ENCODE measurements around the gene DAAM1.

GRCh38 chr14:59199614-59200013 is 11.1 kb downstream of the DAAM1 start:
- TF ChIP-seq CTCF (IDR thresholded peaks at IDR 0.05; ENCODE audit: borderline replicate concordance, extremely low read depth, low read length, poor library complexity, severe bottlenecking) (no peak), EZH2 (IDR thresholded peaks at IDR 0.05; ENCODE audit: borderline replicate concordance, low read depth, low read length, severe bottlenecking) (no peak)
